HG03108 (cell line): ENCODE measurements around the gene GLIS2.

Experiments used
- ATAC-seq: cut with Tn5 transposase; IDR thresholded peaks from one replicate; pipeline ENCODE4 v1.9.1; 2021; ENCODE audit warnings: moderate library complexity; ENCODE audit not compliant: unreplicated experiment

Gene GLIS2

GRCh38 chr16:4319454-4320421 is 3.9 kb downstream of the GLIS2 start:
- peak; percentile 33 for ATAC-seq

- no peak for ATAC-seq
These were observed 4.8 kb downstream of the GLIS2 start for GRCh38 chr16:4320571-4321137.

DNA sequence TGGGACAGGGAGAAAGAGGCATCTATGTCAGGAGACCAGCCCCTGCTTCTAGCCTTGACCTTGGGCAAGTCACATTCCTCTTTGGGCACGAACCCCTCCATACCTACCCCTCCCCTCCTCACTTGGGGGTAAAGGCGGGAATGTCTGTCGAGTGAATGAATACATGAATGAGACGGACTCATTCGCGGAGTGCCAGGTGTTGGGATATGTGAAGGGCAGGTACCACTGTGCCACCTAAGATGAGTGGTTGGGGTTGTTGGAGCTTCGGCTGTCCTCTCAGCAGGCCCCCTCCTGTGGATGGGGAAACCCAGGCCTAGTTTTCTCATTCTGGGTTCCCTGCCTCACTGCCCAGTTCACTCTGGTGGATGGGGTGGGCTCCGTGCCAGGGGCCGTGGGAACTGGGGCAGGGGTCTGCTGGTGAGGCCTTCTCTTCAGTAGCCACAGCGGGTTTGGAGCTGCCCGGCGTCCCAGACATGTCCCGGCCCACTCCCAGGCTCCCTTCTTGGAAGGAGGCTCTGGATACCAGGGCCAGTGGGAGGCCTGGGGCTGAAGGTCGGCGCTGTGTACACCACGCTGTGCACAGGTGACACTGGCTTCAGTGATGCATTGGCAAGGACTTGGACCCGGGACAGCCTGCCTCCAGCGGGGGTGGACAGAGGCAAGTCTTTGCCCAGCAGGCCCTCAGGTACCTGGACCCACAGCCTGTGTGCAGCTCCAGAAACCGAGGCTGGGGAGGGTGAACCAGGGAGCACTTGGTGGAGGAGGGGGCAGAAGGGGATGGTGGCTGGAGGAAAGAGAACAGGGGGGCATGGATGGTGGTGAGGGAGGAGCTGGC is 5.6 kb downstream of the GLIS2 start:
- no peak for ATAC-seq

- ATAC-seq: no peak
These were observed 6.5 kb downstream of the GLIS2 start for GRCh38 chr16:4322121-4323052.

DNA sequence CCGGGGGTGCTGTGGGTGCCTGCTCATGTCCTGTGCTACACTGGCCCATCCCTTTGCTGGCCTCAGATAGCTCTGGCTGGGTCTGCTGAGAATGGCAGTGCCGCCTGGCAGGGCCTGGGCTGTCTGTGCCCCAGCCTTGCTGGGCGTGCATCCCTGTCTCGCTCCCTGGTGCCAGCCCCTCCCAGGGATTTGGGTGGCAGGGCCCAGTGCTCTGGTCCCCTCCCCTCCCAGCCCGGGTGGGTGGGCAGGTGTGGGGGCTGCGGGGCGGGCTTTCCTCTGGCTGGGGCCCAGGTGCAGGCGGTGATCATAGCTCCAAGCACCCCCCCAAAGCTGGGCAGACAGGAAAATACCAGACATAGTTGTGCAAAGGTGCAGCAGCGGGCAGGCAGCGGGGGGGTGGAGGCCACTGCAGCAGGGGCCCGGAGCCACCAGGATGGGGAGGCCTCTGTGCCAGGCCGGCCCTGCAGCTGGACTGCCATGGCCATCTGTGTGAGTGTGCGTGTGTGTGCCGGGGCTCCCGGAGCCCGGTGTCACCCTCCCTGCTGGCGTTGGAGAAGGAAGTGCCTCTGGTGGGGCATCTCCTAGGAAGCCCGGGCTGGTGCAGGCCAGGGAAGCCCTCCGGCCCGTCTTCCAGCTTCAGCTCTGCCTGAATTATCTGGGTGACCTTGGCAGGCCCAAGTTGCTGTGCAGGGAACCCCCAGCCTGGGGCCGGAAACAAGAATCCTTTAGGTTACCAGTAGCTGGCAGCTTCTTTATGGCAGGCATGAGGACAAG is 7.4 kb downstream of the GLIS2 start:
- ATAC-seq: no peak

GRCh38 chr16:4323845-4324488 is 8.1 kb downstream of the GLIS2 start:
- no peak for ATAC-seq

- no peak for ATAC-seq
These were observed 8.8 kb downstream of the GLIS2 start for GRCh38 chr16:4324492-4325252.

GRCh38 chr16:4325253-4325758 is 9.4 kb downstream of the GLIS2 start:
- no peak for ATAC-seq

DNA sequence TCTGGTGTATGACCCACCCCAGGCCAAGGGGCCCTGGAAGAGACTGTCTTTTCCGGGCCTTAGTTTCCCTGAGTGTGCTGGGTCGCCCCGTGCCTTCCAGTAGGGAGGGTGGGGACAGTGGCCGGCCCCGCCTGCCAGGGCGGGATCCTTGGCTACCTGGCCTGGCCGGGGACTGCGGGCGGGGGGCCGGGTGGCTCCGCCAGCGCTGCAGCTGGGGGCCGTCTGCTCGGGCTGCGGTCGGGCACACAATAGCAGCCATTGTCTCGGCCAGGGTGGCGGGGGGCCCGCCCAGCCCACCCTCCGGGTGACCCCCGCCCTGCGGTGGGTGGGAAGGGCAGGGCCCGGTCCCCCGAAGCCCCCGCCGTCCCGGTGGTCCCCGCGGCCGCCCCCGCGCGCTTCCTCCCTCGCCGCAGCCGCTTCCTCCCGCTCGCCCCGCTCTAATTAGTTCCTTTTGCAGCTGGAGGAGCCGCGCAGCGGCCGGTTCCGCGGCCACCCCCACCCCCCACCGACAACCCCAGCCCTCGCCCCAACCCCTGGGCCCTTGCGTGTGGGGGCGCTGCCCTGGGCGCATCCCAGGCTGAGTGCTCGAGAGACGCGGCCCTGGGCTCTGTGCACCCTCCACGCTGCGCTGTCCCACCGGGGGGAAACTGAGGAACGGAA is 11.6 kb downstream of the GLIS2 start:
- no peak for ATAC-seq

DNA sequence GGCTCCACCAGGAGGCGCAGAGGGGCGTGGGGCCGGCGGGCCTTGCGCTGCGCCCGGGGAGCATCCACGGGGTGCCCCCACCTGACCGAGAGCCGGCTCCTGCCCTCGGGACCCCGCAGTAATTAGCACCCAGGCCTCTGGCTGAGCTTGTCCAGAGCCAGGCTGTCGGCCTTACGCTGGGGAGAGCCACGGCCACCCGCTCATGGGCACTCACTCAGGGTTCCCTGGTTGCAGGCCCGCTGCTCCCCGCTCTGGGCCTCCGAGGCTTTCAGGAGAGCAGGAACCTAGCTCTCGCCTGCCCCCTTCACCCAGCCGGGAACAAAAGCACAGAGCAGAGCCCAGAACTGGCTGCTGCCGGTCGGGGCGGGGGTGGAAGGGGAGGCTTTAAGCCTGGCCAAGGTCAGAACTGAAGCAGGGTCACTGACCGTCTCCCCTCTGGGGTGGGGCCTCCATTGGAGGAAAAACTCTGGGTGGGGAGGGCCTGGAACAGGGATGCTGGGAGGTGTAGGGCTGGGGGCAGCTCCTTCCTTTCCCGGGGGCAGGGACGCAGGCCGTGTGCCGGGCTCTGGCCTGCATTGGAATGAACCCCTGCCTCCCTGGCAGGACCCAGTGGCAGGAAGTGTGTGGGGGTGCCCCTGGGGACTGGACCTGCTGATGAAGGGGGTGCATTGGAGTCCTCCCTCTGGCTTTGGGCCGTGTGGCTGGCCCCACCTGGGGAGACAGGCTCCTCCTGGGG is 12.3 kb downstream of the GLIS2 start:
- ATAC-seq: no peak

- ATAC-seq: no peak
These were observed 13.2 kb downstream of the GLIS2 start for GRCh38 chr16:4328782-4329775.

- ATAC-seq: no peak
These were observed 14.5 kb downstream of the GLIS2 start for GRCh38 chr16:4330277-4330874.

GRCh38 chr16:4332083-4332482 is 16.2 kb downstream of the GLIS2 start:
- ATAC-seq: no peak

DNA sequence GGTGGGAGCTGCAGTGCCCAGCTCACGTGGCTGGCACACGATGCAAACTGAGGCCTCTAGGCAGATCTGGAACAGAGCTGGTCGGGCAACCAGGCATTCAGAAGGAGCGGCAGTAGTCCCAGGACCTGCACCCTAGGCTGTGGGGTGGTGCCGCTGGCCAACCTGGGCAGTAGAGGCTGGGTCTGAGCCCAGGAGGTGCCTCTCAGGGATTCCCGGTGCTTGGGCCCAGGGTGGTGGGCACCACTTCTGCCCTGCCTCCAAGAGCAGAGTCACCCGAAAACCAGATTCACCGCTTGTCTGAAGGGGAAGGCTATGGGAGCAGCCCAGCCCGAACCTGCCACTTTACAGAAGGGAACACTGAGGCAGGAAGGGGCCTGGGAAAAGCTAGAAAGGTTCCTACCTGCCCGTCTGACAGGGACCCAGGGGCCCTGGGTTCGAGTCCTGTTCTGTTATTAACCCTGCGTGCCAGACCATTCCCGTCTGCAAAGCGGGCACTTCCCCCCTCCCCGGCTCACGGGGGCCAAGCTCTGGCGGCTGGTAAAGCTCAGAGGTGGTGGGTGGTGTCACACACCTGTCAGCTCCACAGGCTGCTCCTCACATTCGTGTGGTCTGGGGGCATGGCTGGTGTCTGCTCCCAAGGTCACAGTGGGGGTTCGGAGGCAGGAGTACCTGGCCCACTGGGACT is 16.9 kb downstream of the GLIS2 start:
- no peak for ATAC-seq

DNA sequence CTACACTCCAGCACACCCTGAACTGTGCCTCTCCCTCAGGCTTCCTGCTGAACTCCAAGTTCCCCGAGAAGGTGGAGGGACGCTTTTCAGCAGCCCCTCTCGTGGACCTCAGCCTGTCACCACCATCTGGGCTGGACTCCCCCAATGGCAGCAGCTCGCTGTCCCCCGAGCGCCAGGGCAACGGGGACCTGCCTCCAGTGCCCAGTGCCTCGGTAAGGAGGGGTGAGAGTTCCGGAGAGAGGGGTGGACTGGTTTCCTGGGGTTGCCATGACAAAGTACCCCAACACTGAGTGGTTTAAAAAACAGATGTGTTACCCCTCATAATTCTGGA is 17.4 kb downstream of the GLIS2 start:
- no peak for ATAC-seq
